ENCODE measurements around the gene GP5.

- no peak for TF ChIP-seq EZH2 (IDR thresholded peaks at IDR 0.05; ENCODE audit: low read depth)
- TF ChIP-seq CTCF (conservative IDR thresholded peaks at IDR 0.05), result no peak
Measured at GRCh38 chr3:194384156-194384555, 14.9 kb downstream of the GP5 start.
